AG09309 (cell line): ENCODE results near the gene LIMS2.
A peak's percentile ranks its signal among the peaks of the same experiment; 100 is the strongest.

Experiments
- DNase-seq: peaks from one replicate; pipeline ENCODE4 v3.0.0-alpha.2; 2010; ENCODE audit warnings: low read depth
- H3K4me3 ChIP-seq: 2 replicates; pipeline ENCODE4 v1.5.1; 2011; ENCODE audit warnings: mild to moderate bottlenecking, low read depth, low read length, moderate library complexity; ENCODE audit not compliant: control insufficient read depth
- TF ChIP-seq, protein P1 (sequence below): IDR thresholded peaks from 2 replicates; pipeline ENCODE4 v1.5.1; 2011; ENCODE audit warnings: mild to moderate bottlenecking, low read depth, low read length, inconsistent platforms; ENCODE audit not compliant: insufficient read depth, control insufficient read depth; ENCODE audit errors: missing control alignments

Gene LIMS2

DNA sequence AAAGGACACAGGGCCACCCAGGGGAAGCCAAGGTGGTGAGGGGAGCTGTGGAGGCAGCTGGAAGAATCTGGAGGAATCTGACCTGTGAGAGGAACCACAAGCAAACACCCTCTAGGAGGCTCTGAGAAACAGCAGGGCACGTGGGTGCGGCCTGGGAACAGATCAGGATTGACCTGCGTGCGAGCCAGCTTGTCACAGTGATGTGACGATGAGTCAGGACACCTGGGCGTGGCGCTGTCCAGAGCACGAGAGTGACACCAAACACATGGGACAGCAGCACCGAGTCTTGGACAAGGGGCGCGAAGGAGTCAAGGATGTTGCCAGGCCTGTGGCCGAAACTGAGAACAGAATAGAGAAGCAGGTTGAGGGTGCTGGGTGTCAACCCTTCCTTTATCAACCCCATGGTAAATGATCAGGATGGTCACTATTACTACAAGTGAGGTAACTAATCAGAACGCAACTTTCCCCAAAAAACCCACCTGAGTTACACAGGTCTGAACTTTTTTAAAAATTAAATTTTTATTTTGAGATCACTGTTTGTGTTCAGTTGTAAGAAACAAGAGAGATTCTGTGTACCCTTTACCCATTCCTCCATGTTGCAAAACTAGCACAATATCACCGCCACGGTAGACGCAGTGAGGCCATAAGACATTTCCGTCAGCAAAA, 25.3 kb upstream of the LIMS2 start:
- no peak for DNase-seq
- TF ChIP-seq, protein P1, sequence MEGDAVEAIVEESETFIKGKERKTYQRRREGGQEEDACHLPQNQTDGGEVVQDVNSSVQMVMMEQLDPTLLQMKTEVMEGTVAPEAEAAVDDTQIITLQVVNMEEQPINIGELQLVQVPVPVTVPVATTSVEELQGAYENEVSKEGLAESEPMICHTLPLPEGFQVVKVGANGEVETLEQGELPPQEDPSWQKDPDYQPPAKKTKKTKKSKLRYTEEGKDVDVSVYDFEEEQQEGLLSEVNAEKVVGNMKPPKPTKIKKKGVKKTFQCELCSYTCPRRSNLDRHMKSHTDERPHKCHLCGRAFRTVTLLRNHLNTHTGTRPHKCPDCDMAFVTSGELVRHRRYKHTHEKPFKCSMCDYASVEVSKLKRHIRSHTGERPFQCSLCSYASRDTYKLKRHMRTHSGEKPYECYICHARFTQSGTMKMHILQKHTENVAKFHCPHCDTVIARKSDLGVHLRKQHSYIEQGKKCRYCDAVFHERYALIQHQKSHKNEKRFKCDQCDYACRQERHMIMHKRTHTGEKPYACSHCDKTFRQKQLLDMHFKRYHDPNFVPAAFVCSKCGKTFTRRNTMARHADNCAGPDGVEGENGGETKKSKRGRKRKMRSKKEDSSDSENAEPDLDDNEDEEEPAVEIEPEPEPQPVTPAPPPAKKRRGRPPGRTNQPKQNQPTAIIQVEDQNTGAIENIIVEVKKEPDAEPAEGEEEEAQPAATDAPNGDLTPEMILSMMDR: no peak
- peak overlapping the region; percentile 80 for H3K4me3 ChIP-seq

DNA sequence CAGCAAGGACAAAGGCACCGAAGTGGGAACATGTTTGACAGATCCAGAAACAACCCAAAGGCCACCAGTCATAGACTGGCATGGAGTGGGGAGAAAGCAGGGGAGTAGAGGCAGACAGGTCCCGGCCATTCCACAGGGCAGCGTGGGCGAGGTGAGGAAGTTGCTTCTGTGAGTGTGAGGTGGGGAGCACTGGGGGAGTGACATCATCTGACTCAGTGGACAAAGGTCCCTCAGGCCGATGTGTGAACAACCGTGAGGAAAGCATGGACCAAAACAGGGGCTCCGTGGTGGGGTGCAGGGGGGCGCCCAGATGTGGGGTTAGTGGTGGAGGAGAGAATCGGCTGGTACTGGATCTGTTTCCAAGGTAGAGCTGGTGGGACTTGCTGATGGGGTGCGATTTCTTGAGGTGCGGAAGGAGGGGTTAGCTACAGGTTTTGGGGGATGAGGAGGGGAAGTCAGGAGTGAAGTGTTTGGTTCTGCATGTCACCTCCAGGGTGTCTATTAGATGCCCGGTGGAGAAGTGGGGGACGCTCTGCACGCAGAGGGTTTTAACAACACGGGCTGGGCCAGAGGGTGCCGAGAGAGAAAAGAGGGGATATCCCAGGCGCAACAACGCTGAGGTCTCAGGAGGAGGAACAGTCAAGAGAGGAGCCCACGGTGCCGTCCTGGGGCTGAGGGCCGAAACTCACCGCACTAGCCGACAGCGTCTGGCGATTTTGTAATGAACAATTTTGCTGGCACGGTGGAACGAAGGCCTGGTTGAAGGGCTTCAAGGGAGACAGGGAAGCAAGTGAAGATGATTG, 23.4 kb upstream of the LIMS2 start:
- H3K4me3 ChIP-seq: no peak overlapping the region
- DNase-seq: no peak
- TF ChIP-seq, protein P1: no peak

DNA sequence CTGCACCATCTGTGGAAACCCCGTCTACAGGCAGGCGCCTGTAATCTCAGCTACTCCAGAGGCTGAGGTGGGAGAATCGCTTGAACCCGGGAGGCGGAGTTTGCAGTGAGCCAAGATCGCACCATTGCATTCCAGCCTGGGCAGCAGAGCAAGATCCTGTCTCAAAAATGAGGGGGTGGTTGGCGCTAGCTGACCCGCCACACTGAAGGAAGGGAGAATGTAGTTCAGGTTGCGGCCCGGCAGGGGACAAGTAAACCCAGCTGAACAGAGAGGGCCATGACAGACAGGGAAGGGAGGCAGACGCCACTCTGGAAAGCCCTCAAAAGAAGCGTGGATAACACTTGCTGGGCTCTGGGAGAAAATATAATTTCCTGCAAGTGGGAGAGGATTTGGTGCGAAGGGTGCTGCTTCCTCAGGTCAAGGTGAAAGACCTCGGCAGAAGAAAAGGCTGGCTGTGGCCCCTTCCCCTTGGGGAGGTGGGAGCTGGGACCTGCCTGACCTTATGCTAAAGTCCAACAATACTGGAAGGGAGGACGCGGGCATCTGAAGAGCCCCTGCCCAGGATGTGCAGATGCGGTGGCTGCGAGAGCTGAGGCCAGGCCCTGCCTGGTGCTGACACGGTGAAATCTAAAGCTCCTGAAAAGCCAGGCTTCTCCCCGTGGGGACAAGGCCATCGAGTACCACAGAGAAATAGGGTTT, 22.3 kb upstream of the LIMS2 start:
- H3K4me3 ChIP-seq: no peak overlapping the region
- DNase-seq: no peak
- TF ChIP-seq, protein P1: no peak

DNA sequence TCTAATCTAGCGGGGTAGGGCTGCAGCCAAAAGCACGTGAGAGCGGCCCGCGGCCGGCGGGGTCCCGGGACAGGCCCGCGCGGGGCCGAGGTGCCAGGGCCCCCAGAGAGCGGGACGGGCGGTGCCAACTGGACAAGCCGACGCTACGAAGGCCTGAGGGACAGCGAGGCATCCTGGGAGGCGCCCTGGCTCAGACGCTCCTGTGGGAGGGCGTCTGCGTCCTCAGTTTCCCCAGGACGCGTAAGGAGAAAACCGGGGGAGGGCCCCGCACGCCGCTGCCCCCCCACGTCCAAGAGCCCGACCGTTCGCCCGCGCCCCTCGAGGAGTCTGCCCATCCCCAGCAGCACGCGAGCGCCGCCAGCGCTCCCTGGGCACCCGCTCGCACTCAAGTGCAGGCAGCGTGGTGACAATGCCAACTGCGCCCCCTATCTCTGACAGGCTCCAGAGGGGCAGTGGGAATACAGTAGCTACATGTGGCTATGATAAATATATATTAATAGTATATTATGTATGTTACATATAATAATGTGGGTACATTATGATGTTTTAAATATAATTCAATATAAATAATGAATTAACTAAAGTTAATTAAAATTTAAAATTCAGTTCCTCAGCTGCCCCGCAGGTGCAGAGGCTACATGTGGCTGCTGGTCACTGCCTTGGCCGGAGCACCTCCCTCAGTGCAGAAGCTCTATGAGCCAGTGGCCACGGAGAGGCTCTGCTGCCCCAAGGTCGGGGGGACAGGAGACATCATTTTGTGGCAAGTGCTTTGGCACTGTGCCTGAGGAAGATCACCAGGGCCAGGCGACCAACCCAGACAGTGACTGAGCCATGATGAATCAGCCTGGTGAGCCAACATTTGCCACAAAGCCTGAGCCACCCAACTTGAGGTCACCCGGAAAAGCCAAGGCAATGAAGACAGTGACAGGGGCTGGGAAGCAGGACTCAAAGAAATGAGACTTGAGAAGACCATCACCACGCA, 20.5 kb upstream of the LIMS2 start:
- TF ChIP-seq, protein P1: peak; percentile 55
- H3K4me3 ChIP-seq: peak overlapping the region; percentile 25
- DNase-seq: no peak

DNA sequence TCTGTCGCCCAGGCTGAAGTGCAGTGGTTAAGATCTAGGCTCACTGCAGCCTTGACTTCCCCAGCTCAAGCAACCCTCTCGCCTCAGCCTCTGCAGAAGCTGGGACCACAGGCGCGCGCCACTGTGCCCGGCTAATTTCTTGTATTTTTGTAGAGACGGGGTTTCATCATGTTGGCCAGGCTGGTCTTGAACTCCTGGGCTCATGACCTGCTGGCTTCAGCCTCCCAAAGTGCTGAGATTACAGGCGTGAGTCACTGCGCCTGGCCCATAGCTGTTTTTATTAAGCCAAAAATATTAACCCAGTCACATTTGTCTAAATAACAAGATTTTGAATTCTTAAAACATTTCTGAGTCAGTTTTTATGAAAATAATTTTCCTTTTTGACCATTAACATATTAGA, 19.7 kb upstream of the LIMS2 start:
- H3K4me3 ChIP-seq: no peak overlapping the region

More for the DNA sequence above, 19.7 kb upstream of the LIMS2 start:
- no peak for DNase-seq
- TF ChIP-seq, protein P1: no peak
